HG02973 (cell line): Measurements from ENCODE around the gene ZMYND11.
"Not testable (repeated sequence)": the region's sequence is repeated elsewhere in the genome, so short reads cannot be mapped to it uniquely, and the experiment has no call there.

ENCODE experiments used
- ATAC-seq: cut with Tn5 transposase; IDR thresholded peaks from one replicate; pipeline ENCODE4 v1.9.1; 2021; ENCODE audit warnings: moderate library complexity; ENCODE audit not compliant: unreplicated experiment

ZMYND11 gene

DNA sequence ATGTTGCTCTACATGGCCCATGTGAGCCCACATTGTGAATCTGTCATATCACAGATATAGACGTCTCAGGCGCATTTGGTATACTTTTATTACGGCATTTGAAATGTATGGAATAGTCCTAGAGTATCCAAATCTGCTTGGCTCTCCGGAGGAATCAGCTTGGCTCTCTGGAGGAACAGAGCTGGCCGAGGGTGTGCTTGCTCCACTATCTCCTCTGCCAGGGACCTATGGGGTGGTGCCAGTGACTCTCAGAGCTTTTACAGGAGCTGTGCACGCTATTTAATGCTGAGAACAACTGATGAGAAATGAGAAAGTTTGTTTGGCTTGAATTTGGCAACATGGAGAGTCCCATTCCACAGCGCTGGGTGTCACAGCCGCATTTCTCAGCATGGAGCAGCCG is 144.0 kb downstream of the ZMYND11 start:
- no peak for ATAC-seq

DNA sequence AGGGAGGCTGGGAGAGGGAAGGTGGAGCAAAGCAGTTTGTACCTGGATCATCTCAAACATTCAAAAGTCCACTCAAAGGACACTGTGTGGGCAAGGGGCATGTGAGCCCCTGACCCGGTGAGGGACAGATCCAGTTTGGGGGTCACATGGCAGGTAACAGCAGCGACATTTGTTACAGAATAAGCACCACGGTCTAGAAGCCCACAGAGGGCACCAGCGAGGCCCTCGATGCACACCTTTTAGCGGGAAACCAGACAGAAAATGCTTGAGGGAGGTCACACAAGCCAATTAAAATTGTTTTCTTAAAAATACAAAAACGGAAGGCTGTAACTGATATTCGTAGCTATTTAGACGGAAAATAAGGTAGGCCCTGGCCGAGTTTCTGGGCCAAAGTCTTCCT is 144.4 kb downstream of the ZMYND11 start:
- no peak for ATAC-seq

DNA sequence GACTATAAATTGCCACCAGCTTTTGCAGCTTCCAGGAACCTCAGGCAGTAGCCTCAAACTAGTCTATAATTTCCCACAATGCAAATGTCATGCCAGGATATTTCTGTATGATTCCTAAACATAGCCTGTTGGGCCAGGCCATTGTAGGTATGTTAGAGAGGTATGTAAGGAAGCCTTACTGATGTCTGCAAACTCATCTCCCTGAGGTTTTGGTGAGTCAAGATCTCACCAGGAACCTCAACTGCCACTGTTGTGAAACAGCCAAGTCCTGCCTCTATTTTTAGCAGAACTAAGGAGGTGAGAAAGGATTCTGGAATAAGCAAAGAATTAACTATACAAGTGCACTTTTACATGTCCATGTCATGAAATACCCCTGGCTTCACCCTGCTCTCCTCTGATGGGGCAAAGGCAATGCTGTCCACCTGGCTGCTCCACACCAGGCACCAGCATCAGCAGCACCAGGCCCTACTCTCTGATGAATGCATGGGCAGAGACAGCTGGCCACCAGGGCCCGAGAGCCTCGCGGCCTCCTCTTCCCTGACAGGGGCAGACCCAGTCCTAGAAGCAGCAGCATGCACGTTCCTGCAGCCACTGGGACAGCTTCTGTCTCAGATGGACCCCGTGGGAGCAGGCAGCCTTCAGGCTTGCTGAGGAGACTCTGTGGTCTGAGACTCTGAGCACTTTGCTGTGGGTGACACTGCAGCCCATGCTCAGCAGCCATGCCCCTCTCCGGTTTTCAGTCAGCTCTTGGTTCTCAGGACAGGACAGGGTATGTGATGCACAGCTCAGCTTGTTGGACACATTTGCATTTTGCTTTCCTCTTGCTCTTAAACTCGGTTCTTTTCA is 147.3 kb downstream of the ZMYND11 start:
- ATAC-seq, result no peak

DNA sequence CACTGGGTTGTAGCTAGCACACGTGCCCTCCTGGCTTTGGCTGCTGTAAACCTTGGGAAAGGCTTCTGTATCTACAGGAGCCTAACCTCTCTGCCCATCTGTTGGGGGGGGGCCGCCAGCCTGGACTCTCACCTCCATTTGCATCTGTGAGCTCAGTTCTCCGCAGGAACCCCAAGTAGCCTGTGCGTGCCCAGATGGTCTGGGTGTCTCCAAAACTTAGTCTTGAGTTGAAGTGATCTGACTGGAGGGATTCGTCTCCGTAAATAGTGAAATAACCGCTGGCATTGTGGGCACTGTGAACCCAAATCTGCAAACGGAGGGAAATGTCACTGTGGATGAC is 147.9 kb downstream of the ZMYND11 start:
- no peak for ATAC-seq

DNA sequence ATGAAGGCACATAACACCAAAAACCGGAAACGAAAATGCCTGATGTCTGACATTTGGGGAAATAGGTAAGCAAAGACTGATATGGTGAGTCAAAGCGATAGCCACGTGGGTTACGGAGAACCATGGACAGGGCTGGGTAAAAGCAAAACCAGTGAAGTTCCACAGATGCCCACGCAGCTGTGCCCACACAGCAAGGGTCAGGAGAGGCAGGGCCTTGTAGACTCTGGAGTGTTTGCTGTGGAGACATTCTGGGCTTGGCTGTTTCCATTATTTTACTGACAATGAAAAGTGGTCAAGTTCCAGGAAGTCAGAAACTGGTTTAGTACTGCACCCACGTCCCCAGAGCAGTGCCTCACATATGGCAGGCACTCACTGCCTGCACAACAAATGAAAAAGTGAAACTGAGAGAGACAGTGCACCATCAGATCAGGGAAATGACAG is 148.7 kb downstream of the ZMYND11 start:
- peak; percentile 91 for ATAC-seq

DNA sequence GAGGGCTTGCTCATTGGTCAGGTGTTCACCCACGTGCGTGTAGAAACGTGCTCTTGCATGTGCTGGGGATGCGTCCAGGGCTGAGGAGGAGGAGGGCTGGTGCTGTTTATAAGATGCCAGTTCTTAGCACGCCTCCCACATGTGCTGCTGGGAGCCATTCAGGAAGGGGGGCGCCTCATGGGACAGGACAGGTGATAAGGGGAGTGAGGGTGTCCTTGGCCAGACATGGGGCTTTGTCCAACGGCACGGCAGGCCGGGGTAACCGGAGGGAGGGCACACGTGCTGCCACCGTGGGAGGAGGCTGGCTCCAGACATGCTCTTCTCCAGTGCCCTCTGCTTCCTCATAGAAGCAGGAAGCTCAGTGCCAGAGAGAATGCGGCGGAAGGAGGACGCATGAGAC is 150.0 kb downstream of the ZMYND11 start:
- ATAC-seq, result no peak

DNA sequence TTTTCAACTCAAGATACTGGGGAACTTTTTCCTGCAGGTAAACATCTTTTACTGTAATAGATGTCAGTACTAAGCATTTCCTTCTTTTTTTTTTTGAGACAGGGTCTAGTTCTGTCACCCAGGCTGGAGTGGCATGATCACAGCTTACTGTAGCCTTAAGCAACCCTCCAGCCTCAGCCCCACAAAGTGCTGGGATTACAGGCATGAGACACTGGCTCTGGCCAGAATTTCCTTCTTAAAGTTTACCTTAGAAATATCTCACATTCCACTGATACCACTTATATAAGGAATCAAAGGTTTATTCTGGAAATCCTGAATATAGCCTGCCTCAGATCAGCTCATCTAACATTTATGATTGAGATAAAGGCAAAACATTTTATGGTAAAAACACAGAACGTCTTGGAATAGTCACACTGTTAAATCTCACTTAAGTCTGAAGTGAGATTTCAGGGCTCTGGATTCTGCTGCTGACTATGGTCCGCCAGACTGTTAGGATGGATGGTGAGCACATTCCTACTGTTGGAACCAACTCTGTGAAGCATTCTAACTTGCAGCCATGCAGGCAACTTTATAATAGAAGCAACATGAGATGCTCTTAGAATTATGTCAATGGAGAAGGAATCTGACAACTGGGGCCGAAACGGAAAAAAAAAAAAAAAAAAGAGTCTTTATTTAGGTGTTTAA is 151.9 kb downstream of the ZMYND11 start:
- no peak for ATAC-seq

DNA sequence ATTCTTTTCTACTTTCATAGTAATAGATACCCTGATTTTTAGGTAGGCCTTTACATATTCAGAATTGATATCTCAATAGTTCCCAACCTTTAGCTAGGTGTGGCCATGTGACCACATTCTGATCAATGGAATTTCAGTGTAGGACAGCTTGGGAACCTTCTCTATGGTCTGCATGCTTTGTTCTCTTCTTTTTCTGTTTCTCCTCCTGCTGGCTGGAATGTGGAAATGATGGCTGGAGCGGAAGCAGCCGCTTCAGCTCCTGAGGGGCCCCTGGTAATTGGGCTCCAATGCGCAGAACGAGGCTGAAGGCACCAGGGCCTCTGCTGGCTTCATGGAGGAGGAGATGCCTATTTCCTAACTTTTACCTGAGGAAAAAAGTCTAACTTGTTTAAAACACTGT is 152.6 kb downstream of the ZMYND11 start:
- ATAC-seq, result no peak

DNA sequence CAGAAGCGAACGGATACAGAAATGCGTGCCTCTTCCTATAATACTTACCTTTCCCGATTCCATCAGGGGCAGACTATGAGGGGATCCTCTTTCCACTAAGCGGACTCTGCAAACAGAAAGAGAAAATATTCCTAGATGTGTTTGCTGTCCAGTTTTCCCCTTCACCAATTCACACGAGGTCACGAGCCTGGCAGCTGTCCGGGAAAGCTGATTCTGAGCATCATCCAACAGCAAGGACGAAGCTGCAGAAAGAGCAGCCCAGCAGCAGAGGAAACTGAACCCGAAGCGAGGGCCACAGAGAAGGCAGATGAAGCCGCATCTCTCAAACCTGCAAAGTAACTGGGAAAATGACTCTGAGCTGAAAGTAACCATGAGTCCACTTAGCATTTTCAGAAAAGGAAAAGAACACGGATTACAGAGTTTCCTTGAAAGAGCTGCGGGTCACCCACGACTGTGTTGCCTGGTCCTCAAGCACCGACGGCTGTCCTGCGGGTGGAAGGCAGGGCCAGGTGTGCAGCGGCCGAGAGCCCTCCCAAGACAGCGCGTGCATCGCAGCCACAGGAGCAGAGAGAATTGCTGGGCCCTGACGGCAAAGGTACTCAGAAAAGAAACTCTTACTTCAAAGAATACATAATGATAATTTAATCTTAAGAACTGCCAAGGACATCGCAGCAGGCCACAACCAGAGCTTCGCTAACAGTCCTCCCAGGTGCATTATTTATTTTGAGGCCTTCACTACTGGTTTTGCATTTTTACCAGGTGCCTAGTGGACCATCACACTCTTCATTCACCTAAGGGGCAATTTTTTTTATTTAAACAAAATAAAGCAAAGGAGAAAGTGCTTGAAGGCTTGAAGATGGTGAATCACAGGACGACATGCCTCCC is 153.3 kb downstream of the ZMYND11 start:
- ATAC-seq, result no peak

DNA sequence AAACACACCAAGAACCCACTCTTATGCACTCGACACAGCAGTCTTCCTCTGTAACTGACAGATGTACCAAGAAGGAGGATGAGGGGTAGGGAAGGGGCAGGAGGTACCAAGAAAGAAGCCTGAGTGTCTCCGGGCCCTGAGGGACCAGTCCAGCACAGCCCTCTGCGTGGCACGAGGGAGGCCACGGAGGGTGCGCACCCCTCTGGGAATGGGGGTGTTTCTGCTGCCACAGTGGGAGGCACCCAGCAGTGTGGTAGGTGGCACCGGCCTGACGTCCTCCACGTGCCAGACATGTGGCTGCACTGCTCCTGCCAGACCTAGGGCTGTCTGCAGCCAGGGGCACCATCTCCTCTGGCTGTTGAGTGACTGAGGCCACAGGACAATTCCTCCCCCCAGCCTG is 154.3 kb downstream of the ZMYND11 start:
- ATAC-seq, result no peak

DNA sequence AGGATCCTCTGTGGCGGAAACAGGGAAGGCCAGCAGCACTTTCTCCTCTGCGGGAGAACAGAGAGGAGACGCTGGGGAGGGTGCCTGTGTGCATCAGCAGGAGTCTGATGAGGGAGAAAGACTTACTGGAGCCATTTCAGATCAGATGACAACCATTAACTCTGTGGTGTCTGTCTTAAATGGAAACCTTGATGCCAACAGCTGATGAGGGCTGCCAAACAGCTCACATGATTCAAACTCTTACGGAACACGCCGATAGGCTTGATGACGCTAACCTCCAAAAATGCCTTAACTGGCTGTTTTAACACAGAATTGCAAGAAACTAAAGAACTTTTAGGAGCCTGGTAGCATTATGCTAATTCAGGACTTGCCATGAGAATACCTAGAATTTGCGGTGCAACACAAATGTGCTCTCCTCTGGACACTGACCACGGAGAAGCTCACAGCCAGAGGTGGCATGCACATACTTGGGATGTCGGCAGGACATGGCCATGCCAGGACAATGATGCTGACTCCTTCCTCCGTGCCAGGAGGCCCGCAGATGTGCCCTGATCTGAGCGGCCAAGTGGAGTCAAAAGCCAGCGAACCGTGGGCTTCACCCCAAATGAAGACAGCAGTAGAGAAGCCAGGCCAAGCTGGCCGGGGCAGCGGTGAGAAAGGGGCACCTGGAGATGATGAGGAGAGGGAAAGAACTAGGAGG is 154.9 kb downstream of the ZMYND11 start:
- ATAC-seq, result no peak

DNA sequence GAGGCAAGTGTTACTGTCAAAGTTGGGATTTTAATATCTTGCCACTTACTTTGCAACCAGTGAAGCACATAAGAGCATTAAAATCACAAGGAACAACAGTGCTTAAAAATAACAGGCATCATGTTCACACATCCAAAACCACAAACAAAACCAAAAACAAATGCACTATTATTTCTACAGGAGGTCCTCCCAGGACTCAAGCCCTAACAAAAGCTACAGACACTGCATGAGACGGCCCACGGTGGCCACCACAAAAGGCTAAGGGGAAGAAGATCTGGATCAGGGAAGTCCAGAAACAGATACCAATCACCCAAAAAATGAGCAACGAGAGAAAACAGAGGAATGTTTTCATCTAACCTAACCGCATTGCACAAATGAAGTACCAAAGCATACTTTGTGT is 158.4 kb downstream of the ZMYND11 start:
- ATAC-seq, result no peak

DNA sequence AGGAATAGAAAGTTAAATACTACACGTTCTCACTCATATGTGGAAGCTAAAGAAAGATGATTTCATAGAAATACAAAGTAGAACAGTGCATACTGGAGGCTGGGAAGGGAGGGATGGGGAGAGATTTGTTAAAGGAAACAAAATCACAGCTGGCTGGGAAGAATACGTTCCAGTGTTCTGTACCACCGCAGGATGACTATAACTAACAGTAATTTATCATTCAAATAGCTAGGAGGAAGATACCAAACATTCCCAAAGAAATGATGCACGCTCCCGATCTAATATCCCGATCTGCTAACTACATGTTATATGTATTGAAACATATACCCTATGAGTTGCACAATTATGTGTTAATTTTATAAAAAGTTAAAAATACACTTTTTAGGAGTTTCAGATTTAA is 162.3 kb downstream of the ZMYND11 start:
- no peak for ATAC-seq

DNA sequence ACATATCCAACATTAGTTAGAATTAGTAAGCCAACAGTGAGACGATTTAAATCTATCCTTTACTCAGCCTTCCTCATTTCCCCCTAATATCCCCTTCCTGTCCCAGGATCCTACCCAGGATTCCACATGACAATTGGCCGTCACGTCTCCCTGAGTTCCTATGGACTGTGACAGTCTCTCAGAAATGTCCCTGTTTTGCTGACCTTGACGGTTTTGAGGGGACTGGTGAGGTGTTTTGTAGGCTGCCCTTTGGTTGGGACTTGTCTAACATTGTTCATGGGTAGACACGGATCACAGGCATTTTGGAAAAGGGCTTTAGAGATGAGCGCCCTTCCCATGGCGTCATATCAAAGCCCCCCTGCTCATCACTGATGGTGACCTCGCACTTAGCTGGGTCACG is 162.8 kb downstream of the ZMYND11 start:
- ATAC-seq, result no peak

DNA sequence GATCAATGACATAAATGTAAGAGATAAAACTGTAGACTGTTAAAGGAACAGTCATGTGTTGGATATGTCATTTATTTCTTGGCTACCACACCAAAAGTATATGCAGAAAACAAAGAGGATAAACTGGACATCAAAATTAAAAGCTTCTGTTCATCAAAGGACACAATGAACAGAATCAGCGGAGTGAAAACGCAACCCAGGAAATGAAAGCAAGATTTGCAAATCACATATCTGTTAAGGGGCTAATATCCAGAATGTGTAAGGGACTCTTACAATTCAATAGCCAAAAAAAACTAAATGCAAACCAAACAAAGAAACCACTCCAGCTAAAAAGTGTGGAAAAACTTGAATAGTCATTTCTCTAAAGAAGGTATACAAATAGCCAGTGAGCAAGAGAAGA is 164.3 kb downstream of the ZMYND11 start:
- no peak for ATAC-seq

DNA sequence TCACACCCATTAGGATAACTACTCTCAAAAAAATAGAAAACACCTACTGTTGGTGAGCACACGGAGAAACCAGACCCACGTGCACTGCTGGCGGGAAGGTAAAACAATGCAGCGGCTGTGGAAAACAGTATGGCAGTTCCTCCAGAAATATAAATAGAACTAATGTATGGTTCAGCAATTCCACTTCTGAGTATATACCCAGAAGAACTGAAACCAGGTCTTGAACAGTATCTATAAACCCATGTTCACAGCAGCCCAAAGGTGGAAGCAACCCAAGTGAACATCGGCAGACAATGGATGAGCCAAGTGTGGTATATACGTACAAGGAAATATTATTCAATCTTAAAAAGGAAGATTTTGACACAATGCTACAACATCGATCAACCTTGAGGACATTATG is 164.7 kb downstream of the ZMYND11 start:
- no peak for ATAC-seq

DNA sequence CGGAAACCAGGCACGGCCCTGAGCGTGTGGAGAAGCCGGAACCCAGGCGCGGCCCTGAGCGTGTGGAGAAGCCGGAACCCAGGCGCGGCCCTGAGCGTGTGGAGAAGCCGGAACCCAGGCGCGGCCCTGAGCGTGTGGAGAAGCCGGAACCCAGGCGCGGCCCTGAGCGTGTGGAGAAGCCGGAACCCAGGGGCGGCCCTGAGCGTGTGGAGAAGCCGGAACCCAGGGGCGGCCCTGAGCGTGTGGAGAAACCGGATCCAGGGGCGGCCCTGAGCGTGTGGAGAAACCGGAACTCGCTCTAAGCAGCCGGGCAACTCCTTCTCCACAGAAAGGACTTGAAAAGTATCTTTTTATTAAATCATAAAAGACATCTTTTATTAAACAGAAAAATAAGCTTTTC is 165.3 kb downstream of the ZMYND11 start:
- ATAC-seq, result not testable (repeated sequence)

DNA sequence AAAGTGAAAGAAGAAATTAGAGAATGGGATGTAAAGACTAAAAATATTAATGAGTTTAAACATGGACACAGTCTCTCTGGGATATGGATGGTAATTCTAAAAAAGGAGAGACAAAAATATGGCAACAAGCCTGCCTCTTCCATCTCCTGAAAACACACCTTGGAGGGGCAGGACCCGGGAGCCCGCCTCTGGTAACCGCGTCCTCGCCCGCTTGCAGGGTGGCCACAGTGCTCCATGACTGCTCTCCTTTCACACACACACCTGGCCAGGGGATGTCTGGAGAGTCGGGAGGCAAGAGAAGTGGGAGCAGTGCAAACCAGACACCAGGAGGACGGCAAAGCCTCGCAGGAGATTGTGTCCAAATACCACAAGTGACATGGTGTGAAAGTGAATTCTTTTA is 166.3 kb downstream of the ZMYND11 start:
- no peak for ATAC-seq
